ENCODE results near the gene SSH2. TPM values are rescaled to one million over a fixed set of nuclear protein-coding genes. Genes with fewer than 3 reads are reported as not detected.

SSH2 gene
- total and polyA plus RNA-seq, 8 donors = 23.5 to 85.5 (median 24.1) TPM

- Histone ChIP-seq H3K4me1 (peaks cover 10 to 22% of the 10 kb centered on the region in 2 donors), H3K9me3 (no peaks in the 10 kb centered on the region), H3K27me3 (peaks cover 0 to 29% of the 10 kb centered on the region in 2 donors), H3K4me3 (no peak overlapping the region), H3K27ac (no peak overlapping the region), H3K36me3 (no peaks in the 10 kb centered on the region)
- TF ChIP-seq CTCF (IDR thresholded peaks at IDR 0.05) = no peak
- no peak for DNase-seq
- intact Hi-C loops (cut with DNase I) = no loop called here
- no peak for ATAC-seq
Observed at GRCh38 chr17:29596811-29597210, 333.2 kb downstream of the SSH2 start.

DNA sequence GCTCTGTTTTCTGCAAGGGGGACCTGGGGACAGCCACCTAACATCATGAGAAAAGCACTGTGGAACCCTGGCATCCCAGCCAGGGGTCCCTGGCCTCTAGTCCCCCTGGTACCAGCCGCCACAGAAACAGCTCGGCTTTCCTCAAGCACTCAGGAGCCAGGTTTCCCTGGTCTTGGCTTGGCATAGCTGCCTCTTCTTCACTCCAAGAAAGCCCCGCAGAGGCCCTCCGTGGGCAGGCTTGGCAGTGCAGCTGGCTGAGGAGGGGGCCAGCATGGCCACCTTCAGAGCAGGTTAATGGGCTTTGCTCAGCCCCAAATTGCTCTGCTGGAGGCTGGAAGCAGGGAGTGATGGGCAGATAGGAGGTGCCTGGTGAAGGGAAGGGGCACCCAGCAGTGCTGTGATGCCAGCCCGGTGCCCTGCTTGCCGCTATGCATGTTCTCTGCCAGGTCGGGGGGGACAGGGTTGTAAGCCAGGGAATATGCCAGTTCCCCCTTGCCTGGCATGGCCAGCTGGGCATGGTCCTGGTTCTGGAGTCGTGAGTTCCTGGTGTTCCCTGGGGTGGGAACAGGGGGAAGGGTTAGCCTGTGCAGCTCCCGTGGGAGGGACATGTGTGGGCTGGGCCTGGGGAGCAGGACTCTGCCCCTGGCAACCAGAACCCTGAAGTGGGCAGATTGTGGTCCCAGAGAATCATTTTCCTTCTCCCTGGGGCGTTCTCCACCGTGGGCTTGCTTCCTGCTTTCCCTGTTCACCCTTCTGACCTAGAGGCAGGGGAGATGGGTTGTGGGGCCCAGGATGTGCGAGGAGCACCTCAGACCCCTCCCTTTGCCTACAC is 333.9 kb downstream of the SSH2 start:
- Histone ChIP-seq H3K4me3 (no peak overlapping the region), H3K9me3 (no peaks in the 10 kb centered on the region), H3K36me3 (no peaks in the 10 kb centered on the region), H3K27ac (no peak overlapping the region), H3K4me1 (peaks cover 14 to 29% of the 10 kb centered on the region in 2 donors), H3K27me3 (peaks cover 0 to 36% of the 10 kb centered on the region in 2 donors)
- no peak for ATAC-seq
- intact Hi-C loops (cut with DNase I) = no loop called here
- no peak for DNase-seq
- no peak for TF ChIP-seq CTCF (IDR thresholded peaks at IDR 0.05)

DNA sequence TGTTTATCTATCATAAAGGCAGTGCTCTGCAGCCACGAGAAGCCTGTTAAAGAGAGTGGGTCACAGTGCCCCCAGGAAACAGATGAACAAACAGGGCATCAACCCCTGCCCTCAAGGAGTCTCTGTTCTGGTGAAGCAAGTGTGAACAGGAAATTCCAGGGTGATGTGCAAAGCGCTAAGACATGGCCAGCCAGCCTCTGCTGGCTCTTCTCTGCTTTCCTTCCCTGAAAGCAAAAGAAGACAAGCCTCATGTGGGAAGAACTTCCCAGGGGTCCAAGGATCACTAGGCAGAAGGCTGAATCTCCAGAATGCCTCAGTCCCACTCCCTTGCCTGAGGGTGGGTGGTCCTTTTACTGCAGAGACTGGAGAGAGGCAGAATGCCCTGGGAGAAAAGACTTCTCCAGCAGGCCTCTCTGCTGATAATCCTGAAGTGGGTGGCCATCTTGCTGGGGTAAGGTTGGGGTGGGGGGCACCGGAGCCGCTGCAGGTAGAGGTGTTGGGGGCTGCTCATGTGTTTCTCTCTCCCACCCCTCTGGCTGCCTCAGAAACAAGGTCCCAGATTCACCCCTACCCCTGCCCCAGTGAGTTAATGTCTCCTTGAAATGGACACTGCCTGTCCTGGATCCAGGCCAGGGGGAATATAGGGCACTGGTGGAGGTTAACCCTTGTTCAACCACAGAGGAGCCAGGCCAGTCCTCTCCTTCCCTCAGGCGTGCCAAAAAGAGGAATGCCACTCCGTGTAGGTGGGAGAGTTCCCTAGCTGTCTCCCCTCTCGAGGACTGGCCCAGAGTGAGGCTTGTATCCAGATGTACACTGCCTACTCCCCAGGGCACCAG is 334.7 kb downstream of the SSH2 start:
- Histone ChIP-seq H3K27ac (no peak overlapping the region), H3K4me1 (peaks cover 22 to 37% of the 10 kb centered on the region in 2 donors), H3K9me3 (no peaks in the 10 kb centered on the region), H3K4me3 (no peak overlapping the region), H3K36me3 (no peaks in the 10 kb centered on the region), H3K27me3 (peaks cover 0 to 44% of the 10 kb centered on the region in 2 donors)
- intact Hi-C loops (cut with DNase I) = no loop called here
- DNase-seq (peak in 1 of 4 donors; percentile 7), ATAC-seq (no peak)
- no peak for TF ChIP-seq CTCF (IDR thresholded peaks at IDR 0.05)

GRCh38 chr17:29594519-29595090 is 335.4 kb downstream of the SSH2 start:
- H3K9me3 ChIP-seq = no peaks in the 10 kb centered on the region
- TF ChIP-seq CTCF (IDR thresholded peaks at IDR 0.05) = no peak
- H3K36me3 ChIP-seq = no peaks in the 10 kb centered on the region
- no peak for ATAC-seq
- no peak for DNase-seq
- H3K27me3 ChIP-seq = peaks cover 0 to 46% of the 10 kb centered on the region in 2 donors
- H3K4me3 ChIP-seq = no peak overlapping the region
- no peak overlapping the region for H3K27ac ChIP-seq
- intact Hi-C loops (cut with DNase I) = no loop called here
- peaks cover 28 to 44% of the 10 kb centered on the region in 2 donors for H3K4me1 ChIP-seq
